RWPE2 (cell line): ENCODE results near the gene SMARCA5.

ENCODE experiments used
- ATAC-seq: fragments of 200-7000 bp; cut with Tn5 transposase; 3 replicates; pipeline ENCODE4 v1.9.1; 2021; ENCODE audit warnings: low read depth
- DNase-seq: peaks from one replicate; pipeline ENCODE4 v3.0.0-alpha.2; 2020; ENCODE audit warnings: low spot score
- H3K27ac ChIP-seq: fragments of 450-650 bp; 2 replicates; pipeline ENCODE4 v1.5.1; 2017; ENCODE audit warnings: mild to moderate bottlenecking; ENCODE audit not compliant: poor library complexity, severe bottlenecking
- H3K27me3 ChIP-seq: fragments of 250-450 bp; sonication (Bioruptor Pico); 2 replicates; pipeline ENCODE4 v1.5.1; 2021; ENCODE audit warnings: mild to moderate bottlenecking, moderate library complexity; ENCODE audit not compliant: insufficient read depth, poor library complexity, severe bottlenecking
- H3K36me3 ChIP-seq: fragments of 250-450 bp; sonication (Bioruptor Pico); 2 replicates; pipeline ENCODE4 v1.5.1; 2020; ENCODE audit warnings: low read depth, mild to moderate bottlenecking, moderate library complexity
- H3K4me1 ChIP-seq: fragments of 250-450 bp; sonication (Bioruptor Pico); 2 replicates; pipeline ENCODE4 v1.5.1; 2021; ENCODE audit warnings: mild to moderate bottlenecking, moderate library complexity; ENCODE audit not compliant: insufficient read depth, poor library complexity, severe bottlenecking
- H3K4me3 ChIP-seq: fragments of 250-450 bp; sonication (Bioruptor Pico); 2 replicates; pipeline ENCODE4 v1.5.1; 2021; ENCODE audit warnings: mild to moderate bottlenecking, moderate library complexity; ENCODE audit not compliant: severe bottlenecking
- H3K9me3 ChIP-seq: fragments of 250-450 bp; sonication (Bioruptor Pico); 2 replicates; pipeline ENCODE4 v1.5.1; 2021; ENCODE audit warnings: mild to moderate bottlenecking, moderate library complexity; ENCODE audit not compliant: severe bottlenecking
- TF ChIP-seq, protein P1 (sequence below): fragments of 450-650 bp; IDR thresholded peaks from one replicate; pipeline ENCODE4 v1.5.1; 2017; ENCODE audit warnings: mild to moderate bottlenecking, moderate library complexity; ENCODE audit not compliant: poor library complexity, severe bottlenecking

Gene SMARCA5

DNA sequence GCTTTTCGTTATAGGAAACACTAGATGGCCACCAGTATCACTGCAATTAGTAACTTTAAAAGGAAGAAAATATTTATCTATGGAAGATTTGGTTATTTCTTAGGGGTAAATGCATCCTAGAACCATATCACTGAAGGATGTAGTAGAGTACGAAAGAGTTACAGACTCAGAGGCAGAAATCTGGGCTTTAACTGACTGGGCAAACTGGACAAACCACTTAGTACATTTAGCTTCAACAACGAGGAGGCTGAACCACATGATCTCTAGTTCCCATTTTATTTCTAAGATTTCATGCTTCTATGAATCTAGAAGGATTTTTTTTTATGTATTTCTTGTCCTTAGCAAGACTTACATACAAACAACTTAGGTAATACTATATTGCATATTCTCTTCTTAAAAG, 93.0 kb downstream of the SMARCA5 start:
- H3K4me1 ChIP-seq: no peaks in the 10 kb centered on the region
- TF ChIP-seq, protein P1, sequence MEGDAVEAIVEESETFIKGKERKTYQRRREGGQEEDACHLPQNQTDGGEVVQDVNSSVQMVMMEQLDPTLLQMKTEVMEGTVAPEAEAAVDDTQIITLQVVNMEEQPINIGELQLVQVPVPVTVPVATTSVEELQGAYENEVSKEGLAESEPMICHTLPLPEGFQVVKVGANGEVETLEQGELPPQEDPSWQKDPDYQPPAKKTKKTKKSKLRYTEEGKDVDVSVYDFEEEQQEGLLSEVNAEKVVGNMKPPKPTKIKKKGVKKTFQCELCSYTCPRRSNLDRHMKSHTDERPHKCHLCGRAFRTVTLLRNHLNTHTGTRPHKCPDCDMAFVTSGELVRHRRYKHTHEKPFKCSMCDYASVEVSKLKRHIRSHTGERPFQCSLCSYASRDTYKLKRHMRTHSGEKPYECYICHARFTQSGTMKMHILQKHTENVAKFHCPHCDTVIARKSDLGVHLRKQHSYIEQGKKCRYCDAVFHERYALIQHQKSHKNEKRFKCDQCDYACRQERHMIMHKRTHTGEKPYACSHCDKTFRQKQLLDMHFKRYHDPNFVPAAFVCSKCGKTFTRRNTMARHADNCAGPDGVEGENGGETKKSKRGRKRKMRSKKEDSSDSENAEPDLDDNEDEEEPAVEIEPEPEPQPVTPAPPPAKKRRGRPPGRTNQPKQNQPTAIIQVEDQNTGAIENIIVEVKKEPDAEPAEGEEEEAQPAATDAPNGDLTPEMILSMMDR: no peak

More for the DNA sequence above, 93.0 kb downstream of the SMARCA5 start:
- ATAC-seq: no peak
- Histone ChIP-seq H3K36me3 (no peaks in the 10 kb centered on the region), H3K27me3 (no peaks in the 10 kb centered on the region), H3K4me3 (no peak overlapping the region), H3K9me3 (no peaks in the 10 kb centered on the region), H3K27ac (no peak overlapping the region)
- no peak for DNase-seq
